Measurements from ENCODE around the gene AFTPH.

The AFTPH gene

GRCh38 chr2:64586883-64587481 lies 62.9 kb downstream of the AFTPH start:
- DNase-seq = peak in 1 of 51 donors; percentile 24

- no peak for DNase-seq
These were observed 63.4 kb downstream of the AFTPH start for GRCh38 chr2:64587561-64587960.

- DNase-seq = no peak
These were observed 67.1 kb downstream of the AFTPH start for GRCh38 chr2:64591188-64591587.

DNA sequence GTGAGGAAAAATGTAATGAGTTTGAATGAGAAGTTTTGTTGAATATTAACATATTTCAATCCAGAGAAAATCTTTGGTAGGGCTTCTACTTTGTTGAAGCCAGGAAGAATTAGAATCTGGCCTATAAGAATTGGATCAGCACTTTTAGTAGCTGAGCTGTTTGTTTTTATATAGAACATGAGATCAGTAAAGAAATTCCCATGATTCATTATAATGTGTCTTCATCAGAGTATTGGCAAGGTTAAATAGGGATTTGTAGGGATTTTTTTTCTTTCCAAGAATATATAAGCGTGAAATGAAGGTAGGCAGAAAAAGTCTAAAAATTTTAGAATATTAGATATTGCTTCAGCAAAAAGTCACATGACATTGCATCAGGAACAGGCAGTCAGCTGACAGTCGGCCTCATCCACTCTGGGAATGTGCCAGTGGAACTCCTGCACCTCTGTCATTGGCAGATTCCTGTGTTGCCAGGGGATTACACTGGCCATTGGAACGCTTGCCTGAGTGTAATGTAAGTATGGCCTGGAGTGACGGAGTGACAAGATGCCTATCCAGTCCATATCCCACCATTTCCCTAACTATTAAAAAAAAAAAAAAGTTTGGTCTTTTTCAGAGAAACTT lies 69.0 kb downstream of the AFTPH start:
- no peak for DNase-seq

DNA sequence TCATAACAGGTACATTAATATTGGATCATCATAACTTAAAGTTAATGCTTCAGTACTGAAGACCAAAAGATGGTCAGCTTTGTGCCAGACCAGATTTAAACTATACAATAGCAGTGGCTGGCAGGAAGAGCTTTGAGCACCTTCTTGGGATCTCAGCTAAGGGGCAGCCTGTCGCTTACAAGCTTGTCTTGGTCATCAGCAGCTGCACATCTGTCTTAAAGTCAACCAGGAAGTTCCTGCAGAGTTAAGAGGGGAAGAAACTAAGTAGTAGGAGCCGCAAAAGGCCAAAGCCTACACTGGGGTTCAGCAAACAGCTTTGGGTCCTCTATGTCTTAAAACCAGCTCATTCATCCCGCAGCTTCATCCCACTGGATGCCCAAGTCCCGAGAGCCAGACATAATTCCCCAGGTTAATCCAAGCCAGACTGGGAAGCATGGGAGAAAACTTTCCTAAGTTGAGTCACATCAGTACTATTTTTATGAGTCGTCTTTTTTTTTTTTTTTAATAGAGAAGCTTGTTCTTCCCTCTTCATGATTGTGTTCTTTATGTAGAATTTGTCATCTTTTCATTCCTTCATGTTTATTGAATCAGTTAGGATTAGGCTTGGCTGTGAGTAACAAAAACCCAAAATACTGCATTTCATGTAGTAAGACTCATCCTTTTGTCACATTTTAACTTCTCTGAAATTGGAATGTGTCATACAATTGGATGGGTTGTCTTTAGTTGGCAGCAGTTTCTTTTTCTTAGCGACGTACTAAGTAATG lies 70.3 kb downstream of the AFTPH start:
- DNase-seq = no peak

- DNase-seq = peak in 1 of 51 donors; percentile 17
These were observed 71.5 kb downstream of the AFTPH start for GRCh38 chr2:64595397-64596176.

- DNase-seq = no peak
These were observed 74.1 kb downstream of the AFTPH start for GRCh38 chr2:64598226-64598625.

GRCh38 chr2:64599469-64599868 lies 75.3 kb downstream of the AFTPH start:
- DNase-seq = no peak

GRCh38 chr2:64601034-64601754 lies 77.1 kb downstream of the AFTPH start:
- DNase-seq = no peak

DNA sequence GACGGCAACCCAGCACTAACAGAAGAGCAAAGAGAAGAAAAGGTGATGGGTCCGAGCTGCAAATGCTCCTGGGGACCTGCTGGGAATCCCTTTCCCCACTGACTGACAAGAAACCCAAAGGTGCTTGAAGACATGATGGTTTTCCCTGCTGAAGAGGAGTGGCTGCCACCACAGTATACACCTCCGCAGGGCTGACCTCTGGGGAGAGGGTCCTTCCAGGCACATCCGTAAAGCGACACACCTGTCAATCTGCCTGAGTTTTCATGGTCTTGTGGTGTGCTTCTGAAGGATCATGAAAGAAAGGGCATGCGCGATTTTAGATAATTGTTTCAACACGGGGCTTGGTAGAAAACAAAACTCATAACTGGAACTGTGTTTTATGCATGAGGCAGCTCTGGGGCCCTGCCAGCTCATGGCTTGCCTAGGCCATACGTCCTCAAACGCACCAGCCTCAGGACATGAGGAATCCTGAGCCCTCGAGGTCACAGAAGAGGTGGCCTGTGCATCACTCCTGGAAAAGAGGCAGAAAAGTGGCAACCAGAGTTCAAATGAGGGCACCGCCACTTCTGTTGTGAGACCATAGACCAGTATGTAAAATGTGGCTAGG lies 77.8 kb downstream of the AFTPH start:
- no peak for DNase-seq

GRCh38 chr2:64602436-64602835 lies 78.3 kb downstream of the AFTPH start:
- no peak for DNase-seq

DNA sequence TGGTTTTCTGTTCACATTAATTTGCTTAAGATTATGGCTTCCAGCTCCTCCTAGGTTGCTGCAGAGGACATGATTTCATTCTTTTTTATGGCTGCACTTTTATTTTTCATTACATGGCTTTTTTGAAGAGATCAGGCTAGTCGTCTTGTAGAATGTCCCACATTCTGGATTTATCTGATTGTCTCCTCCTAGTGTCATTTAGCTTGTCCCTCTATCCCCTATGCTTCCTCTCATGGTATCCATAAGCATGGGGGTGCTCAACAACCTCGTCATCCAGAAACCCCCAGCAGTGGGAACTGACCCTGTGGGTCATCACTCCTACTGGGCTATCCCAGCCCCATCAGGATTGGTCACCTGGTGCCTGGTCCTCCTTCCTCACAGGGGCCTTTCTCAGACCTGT lies 80.0 kb downstream of the AFTPH start:
- no peak for DNase-seq

GRCh38 chr2:64605026-64605471 lies 80.9 kb downstream of the AFTPH start:
- peak in 11 of 51 donors; percentile 10 to 51 (median 23) for DNase-seq

DNA sequence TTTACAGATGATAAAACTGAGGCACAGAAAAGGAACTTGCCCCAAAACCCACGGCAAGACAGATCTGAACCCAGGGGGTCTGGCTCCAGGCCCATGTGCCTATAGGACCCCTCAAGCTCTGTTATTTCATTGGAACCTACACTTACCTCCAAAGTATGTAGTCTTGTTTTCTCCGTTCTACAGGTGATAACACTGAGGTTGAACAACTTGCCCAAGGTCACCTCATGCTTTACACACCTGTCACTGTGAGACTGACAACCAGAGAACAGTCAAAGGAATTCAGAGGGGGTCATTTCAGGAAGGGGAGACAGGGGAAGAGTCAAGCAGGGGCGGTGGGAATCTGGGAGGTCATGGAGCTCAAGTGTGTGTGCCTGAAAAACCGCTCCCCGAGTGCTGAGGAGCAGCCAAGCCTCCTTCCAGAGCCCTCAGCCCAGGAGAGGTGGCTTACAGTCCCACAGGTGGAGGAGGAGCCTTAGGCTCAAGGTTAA lies 81.9 kb downstream of the AFTPH start:
- no peak for DNase-seq

DNA sequence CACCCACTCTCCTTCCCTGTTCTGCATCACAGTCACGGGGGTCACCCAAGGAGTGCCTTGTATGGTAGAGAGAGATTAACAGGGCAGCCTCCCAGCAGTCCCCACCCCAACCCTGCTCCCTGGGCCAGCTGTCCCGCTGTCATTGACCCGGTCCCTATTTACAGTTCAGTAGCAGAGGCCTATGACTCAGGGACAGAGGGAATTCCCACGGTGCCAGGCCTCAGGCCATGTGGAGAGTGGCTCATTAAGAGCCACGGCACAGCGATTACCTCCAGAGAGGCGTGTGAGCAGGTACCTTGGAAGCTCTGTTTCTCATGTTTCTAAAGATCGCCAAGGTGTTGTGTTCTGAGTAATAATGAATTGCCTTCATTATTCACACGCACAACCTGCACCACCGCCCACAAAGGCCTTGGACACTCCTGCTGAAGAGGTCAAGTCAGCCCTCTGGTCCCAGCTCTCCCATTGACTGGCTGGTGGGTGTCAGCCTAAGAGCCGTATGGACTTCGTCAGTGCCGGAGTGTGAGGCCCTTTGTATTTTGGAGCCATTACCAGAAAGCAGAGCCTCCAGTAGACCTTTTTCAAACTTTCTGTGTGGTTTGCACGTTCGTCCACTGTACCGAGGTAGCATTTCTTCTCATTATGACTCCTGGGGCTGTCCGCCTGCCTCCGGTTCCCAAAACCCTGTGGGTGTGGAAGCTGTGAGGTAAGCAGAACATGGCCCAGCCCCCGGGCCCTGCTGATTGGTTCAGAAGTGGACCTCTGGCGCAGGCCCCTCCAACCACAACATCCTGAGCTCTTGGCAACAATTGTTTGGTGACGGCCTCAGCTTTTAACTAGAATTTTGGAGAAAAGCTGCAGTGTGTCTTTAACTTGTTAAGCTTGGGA lies 82.6 kb downstream of the AFTPH start:
- DNase-seq = peak in 28 of 51 donors; percentile 10 to 62 (median 35)

DNA sequence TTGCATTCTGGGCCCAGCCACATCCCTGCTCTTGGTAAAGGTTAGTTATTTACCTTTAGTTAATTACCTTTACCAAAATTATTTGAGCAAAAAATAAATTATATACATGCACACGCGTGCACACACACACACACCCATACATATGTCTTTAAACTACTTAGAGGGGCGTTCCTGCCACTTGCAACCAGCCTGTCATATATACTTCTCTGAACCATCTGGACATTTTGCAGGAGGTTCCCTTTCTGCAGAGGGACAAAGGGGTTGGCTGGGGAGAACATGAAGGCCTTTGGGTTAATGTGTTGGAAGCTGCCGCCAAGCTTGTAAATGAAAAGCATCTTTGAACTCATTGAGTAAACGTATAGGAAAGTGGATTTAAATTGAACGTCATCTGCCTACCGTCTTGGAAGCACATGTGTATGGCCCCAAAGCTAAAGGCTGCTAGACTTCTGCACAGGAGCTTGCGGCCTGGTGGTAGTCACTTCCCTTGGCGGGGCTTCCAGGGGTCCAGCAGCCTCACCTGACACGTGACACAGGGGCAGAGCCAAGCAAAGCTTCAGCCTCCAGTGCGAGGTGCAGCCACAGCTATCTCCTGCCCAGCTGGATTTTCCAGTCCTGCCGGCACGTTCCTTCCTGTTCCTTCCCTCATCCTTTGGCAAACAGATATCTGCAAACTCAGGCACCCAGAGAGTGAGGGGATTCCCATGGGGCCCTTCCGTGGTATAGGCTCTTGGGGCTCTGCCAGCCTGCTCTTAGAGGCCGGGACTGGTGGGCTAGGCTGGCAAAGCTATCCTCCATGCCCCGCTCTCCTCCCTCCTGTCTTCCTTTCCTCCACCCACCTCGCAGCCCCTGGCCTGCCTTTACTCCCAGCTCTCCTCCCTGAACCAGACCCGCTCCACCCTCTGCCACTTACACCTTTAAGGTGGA lies 83.5 kb downstream of the AFTPH start:
- no peak for DNase-seq

GRCh38 chr2:64608867-64609226 lies 84.7 kb downstream of the AFTPH start:
- peak in 1 of 51 donors; percentile 10 for DNase-seq

- peak in 21 of 51 donors; percentile 13 to 64 (median 35) for DNase-seq
These were observed 85.3 kb downstream of the AFTPH start for GRCh38 chr2:64609227-64609941.

Data from hypothalamus (tissue), 51 donors.